GM18517 (cell line): ENCODE data around the gene HOXB1.
A peak's percentile ranks its signal among the peaks of the same experiment; 100 is the strongest.

Experiments
- ATAC-seq: cut with Tn5 transposase; IDR thresholded peaks from one replicate; pipeline ENCODE4 v1.9.1; 2021; ENCODE audit warnings: mild to moderate bottlenecking, moderate library complexity; ENCODE audit not compliant: unreplicated experiment

HOXB1 gene

DNA sequence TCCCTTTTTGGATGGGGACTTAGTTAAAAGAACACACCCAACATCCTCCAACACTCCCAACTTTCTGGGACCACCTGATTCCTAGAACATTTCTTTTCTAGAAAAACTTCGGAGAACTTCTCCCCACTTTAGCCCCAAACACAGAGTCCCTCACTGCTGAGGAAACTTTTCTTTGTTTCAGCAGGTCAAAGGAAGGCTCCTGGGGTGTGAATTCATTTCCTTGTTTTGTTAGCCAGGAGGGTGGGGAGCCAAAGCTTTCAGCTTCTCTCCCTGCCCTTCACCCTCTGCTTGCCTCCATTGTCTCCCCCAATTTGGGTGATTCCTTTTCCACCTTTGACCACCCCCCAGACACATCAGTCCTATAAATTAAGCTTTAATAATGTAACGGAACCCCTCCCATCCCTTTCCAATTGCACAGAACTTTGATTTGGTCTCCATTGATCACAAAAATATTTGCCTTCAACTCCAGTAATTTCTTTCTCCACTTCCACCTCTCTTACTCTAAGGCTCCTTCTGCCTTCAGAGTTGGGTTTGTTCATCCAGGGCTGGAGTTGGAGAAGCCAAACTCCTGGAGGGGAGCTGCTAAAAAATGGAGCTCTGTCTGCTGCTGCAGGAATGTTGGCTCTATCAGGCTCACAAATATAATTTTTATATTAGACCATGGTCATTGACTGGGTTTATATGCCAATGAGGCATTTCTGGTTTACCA, 37.0 kb upstream of the HOXB1 start:
- ATAC-seq = no peak

GRCh38 chr17:48567209-48567608, 36.4 kb upstream of the HOXB1 start:
- ATAC-seq = no peak

- no peak for ATAC-seq
Observed at GRCh38 chr17:48566717-48567116, 35.9 kb upstream of the HOXB1 start.

DNA sequence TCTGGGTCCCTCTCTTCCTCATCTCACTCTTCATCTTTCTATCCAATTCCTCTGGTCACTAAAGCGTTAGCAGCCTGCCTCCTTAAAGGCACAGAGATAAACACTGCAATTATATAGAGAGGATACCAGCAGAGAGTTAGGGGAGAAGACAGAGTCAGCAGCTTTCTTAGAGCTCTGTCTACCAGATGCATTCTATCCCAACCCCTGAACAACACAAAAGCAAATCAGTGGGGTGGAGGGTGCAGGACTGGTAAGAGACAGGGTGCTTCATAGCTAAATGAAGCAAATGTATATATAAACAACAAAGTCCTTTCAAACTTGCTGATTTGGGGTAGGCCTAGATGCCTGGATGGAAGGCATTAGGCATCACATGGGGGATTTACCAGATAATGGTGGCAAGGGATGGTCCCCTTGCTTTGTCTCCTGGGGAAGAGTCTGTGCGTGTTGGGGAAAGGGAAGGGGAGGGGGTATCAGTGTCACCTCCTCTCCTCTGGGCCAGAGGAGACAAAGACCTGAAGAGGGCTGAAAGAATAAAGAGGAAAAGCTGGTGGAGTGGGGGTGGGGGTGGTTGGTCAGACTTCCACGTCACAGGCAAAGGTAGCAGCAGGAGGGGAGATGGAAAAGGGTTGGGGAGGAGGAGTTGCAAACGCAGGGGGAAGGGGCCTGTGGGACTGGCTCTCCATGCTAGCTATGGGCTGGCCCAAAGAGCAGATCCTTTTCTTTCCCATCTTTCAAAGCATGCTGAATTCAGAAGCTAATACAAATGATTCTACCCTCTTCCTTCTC, 35.3 kb upstream of the HOXB1 start:
- ATAC-seq = no peak

- ATAC-seq = no peak
Observed at GRCh38 chr17:48565022-48565554, 34.3 kb upstream of the HOXB1 start.

DNA sequence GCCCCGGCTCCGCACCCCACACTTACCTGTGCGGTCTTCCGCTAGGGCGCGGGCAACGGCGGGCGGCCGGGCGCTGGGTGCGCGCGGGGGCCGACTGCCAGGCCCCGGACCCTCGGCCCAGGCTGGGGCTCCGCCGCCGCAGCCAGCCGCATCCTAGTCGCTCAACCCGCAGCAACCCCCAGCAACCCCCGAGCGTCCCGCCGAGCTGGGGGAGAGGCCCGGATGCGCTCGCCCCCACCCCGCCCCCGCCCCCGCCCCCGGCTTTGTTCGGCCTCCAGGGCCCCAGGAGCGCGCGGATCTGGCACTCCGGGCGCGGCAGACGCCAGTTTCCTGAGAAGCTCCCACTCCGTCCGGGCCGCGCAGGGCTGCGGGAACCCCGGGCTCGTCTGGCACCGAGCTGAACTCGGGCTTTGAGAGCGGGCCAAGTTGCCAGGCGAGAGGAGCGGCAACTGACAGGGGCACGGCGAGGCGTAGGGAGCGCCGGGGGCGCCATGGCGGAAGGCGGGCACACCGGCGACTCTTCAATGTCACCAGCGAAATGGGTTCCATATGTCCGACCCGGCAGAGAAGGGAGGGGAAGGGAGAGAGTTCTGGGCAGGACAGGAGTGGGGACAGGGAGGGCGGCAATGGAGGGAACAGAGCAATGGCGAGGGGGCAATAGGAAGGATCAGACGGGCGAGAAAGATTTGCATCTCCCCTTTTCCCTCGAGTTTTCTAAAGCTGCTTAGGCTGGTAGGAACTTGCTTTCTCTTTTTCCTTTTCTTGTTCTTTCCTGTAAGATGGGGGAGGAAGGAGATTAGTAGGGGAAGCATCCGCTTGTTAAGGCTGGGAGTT, 33.6 kb upstream of the HOXB1 start:
- ATAC-seq = no peak

- ATAC-seq = no peak
Observed at GRCh38 chr17:48563867-48564187, 33.0 kb upstream of the HOXB1 start.

DNA sequence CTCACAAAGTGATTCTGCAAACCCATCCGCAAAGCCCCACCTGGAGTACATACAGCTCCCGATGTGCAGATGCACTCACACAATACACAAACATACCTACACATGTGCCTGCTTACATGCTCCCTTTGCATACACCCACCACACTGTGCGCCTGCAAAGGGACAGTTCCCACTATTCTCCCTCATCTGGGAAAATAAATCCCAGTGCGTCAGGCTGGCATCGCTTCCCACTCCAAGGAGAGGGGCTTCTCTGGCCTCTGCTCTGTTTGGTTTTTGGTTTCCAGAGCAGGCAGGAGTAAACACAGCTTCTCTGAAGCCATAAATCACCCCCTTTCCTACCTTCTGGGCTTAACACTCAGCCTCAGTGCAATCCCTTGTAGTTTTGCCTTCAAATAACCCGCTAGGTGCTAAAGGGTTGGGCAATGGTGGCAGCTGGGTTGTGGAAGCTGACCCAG, 32.6 kb upstream of the HOXB1 start:
- ATAC-seq = no peak

DNA sequence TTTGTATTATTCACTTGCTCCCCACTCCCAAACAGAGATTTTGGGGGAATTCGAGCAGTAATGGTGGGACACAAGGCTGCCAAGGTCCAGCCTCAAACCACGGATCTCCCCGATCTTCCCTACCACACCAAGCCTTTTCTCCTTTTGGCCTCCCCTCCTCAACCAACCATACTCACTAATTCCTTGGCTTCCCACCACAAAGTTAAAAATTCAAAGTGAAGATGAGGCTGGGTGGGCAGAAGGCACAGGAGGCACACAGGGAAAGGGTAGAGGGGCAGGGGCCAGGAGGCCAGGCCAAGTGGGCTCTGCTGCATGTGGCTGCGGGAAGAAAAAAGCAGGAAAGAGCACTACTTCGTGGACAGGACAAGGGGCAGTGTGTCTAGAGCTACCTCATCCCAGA, 32.1 kb upstream of the HOXB1 start:
- ATAC-seq = no peak

- peak; percentile 64 for ATAC-seq
Observed at GRCh38 chr17:48561884-48562810, 31.3 kb upstream of the HOXB1 start.

GRCh38 chr17:48559840-48560817, 29.3 kb upstream of the HOXB1 start:
- no peak for ATAC-seq

DNA sequence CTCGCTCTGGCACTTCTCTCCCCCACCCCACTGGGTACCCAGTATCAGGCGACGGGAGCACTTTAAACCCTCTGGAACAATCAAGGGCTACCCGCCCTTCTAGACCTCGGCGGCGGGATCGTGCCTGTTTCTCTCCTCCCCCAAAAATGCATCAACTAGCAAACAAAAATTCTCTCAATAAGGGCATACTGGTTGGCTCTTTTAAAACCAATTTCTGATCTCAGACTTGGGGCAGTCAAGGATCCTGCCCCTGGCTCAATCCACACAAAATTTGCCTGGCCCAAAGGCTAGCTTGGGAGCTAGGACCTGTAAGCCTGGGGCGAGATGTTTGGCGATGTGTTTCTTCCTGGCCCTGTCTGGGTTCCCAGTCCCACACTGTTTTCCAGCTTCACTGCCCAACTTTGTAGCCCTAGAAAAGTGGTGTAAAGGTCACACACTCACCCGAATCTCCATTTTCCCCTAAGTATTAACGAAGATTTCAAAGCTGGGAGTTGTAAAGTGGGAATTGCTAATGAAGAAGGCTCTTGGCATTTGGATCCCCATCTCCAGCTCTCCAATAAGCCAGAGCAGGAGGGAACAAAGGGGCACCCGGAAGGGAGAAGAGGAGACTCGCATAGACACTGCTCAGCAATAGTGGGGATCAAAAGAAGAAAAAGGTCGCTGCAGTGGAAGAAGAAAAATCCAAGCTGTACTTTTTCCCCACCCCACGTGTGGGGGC, 28.5 kb upstream of the HOXB1 start:
- ATAC-seq = no peak

DNA sequence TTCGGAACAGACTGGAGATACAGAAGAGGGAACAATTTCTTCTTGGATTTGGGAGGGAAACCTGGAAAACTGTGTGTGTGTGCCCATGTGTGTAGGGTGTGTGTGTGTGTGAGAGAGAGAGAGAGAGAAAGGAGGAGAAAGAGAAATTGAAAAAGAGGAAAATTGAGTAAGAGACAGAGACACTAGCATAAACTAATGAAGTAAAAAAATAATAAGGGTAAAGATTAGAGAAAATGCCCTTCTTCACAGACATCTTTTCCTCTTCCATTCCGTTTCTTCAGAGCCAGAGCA, 28.0 kb upstream of the HOXB1 start:
- ATAC-seq = no peak

DNA sequence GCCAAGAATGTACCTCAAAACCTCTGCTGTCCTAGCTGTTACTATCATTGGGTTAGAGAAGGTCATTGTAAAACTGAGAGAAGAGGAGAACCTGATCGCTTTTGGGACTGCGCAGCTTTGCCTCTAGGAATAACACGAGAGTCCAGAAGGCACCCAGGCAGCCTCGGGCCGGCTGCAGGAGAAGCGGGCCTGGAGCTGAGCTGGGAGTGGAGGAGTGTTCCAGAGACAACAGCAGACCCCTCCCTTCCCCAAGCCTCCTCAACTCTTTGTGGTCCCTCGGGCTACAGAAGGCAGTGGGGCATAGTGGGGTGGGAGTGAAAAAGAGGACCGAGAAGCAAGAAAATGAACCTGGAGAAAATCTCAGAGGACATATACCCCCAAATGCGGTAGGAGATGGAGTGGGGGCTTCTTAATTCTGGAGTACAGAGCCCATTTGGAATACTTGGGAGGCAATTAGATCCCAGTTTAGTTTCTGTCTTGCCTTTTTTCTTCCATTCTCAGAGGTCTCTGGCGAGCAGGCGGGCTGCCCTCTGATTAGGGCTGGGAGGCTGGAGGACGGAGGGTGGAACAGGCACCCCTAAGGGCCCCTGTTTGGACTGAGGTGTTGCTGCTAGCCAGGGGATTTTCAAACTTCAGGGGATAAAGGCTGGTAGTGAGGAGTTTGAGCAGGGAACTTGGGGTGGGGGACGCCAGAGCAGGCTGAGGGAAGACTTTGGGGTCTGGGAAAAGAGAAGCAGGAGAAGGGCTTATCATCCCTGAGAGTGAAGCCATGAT, 27.4 kb upstream of the HOXB1 start:
- no peak for ATAC-seq

DNA sequence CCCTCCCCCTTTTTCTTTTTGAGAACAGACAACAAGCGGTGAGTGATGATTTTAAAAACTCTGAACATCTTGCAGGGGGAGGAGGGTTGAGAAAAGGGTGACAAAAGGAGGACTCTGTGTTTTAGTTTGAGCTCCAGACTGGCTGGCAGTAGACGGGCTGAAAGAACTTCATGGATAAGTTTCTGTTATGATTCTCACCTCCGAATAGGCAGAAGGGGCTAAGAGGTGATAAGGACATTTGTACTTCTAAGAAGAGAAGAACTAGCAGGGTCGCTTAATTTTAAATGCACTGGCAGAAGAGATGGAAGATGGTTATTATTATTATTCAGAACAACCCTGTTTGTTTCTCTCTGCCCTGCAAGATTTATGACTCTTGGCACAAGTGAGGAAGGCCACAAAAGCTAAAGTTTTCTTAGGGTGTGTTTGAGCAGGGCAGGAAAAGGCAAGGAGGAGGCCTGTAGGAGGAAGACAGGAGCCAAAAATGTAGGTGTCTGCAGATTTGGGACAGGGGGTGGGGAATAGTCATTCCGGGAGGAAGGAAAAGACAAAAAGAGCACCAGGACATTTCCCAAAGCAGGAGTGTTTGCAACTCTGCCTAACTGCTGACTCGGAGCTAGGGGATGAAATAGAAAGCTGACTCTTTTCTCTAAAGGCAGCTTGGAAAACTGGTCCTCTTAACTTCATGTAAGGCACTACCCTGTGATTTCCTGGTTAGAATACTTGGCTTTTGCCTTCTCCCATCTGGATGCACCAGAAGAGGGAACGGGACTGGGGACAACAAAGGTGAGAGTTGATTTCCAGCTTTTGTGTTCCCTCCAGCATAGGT, 26.0 kb upstream of the HOXB1 start:
- no peak for ATAC-seq

- ATAC-seq = no peak
Observed at GRCh38 chr17:48556229-48556575, 25.4 kb upstream of the HOXB1 start.
